RWPE2 (cell line): ENCODE results near the gene TAP1.

Experiments
- ATAC-seq: fragments of 200-7000 bp; cut with Tn5 transposase; 3 replicates; pipeline ENCODE4 v1.9.1; 2021; ENCODE audit warnings: low read depth
- DNase-seq: peaks from one replicate; pipeline ENCODE4 v3.0.0-alpha.2; 2020; ENCODE audit warnings: low spot score
- H3K27ac ChIP-seq: fragments of 450-650 bp; 2 replicates; pipeline ENCODE4 v1.5.1; 2017; ENCODE audit warnings: mild to moderate bottlenecking; ENCODE audit not compliant: poor library complexity, severe bottlenecking
- H3K27me3 ChIP-seq: fragments of 250-450 bp; sonication (Bioruptor Pico); 2 replicates; pipeline ENCODE4 v1.5.1; 2021; ENCODE audit warnings: mild to moderate bottlenecking, moderate library complexity; ENCODE audit not compliant: insufficient read depth, poor library complexity, severe bottlenecking
- H3K36me3 ChIP-seq: fragments of 250-450 bp; sonication (Bioruptor Pico); 2 replicates; pipeline ENCODE4 v1.5.1; 2020; ENCODE audit warnings: low read depth, mild to moderate bottlenecking, moderate library complexity
- H3K4me1 ChIP-seq: fragments of 250-450 bp; sonication (Bioruptor Pico); 2 replicates; pipeline ENCODE4 v1.5.1; 2021; ENCODE audit warnings: mild to moderate bottlenecking, moderate library complexity; ENCODE audit not compliant: insufficient read depth, poor library complexity, severe bottlenecking
- H3K4me3 ChIP-seq: fragments of 250-450 bp; sonication (Bioruptor Pico); 2 replicates; pipeline ENCODE4 v1.5.1; 2021; ENCODE audit warnings: mild to moderate bottlenecking, moderate library complexity; ENCODE audit not compliant: severe bottlenecking
- H3K9me3 ChIP-seq: fragments of 250-450 bp; sonication (Bioruptor Pico); 2 replicates; pipeline ENCODE4 v1.5.1; 2021; ENCODE audit warnings: mild to moderate bottlenecking, moderate library complexity; ENCODE audit not compliant: severe bottlenecking
- TF ChIP-seq, protein P1 (sequence below): fragments of 450-650 bp; IDR thresholded peaks from one replicate; pipeline ENCODE4 v1.5.1; 2017; ENCODE audit warnings: mild to moderate bottlenecking, moderate library complexity; ENCODE audit not compliant: poor library complexity, severe bottlenecking

The TAP1 gene

DNA sequence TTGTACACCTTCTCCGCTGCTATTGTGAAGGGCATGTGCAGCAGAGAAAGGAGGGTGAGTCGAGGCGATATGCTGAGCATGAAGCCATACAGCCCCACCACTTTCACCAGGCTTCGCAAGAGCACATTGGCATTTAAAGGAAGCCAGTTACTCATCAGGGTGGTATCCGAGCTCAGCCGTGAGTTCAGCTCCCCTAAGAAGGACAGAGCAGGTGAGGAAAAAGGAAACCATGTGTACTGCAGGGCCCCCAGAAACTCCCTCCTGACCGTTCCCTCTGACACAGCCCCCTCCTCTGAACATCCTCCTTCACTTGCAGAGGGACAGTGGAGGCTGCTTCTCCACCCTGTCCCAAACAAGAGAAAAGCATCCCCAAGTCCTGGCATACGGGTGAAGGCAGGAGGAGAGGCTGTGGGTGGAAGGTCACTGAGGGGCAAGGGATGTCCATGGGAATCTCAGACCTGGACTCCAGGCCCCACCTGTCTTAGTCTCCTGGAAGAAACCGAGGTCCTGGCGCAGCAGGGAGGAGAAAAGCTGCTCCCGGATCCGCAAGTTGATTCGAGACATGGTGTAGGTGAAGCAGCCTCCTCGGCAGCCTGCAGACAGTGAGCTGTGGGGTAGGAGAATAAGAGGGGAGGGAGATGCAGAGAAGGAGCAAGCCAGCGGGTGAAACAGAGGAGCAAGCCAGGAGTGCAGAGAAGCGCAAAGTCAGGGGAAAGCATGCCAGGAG, 18.2 kb downstream of the TAP1 start:
- H3K27ac ChIP-seq, result no peak overlapping the region
- H3K4me3 ChIP-seq, result no peak overlapping the region
- no peaks in the 10 kb centered on the region for H3K4me1 ChIP-seq
- ATAC-seq (no peak), DNase-seq (no peak)
- TF ChIP-seq, protein P1, sequence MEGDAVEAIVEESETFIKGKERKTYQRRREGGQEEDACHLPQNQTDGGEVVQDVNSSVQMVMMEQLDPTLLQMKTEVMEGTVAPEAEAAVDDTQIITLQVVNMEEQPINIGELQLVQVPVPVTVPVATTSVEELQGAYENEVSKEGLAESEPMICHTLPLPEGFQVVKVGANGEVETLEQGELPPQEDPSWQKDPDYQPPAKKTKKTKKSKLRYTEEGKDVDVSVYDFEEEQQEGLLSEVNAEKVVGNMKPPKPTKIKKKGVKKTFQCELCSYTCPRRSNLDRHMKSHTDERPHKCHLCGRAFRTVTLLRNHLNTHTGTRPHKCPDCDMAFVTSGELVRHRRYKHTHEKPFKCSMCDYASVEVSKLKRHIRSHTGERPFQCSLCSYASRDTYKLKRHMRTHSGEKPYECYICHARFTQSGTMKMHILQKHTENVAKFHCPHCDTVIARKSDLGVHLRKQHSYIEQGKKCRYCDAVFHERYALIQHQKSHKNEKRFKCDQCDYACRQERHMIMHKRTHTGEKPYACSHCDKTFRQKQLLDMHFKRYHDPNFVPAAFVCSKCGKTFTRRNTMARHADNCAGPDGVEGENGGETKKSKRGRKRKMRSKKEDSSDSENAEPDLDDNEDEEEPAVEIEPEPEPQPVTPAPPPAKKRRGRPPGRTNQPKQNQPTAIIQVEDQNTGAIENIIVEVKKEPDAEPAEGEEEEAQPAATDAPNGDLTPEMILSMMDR, result no peak
- H3K9me3 ChIP-seq, result no peaks in the 10 kb centered on the region
- no peaks in the 10 kb centered on the region for H3K27me3 ChIP-seq
- H3K36me3 ChIP-seq, result peaks cover 67% of the 10 kb centered on the region

- H3K9me3 ChIP-seq, result no peaks in the 10 kb centered on the region
- TF ChIP-seq, protein P1, result no peak
- ATAC-seq, result no peak
- no peaks in the 10 kb centered on the region for H3K27me3 ChIP-seq
- DNase-seq, result no peak
- no peaks in the 10 kb centered on the region for H3K4me1 ChIP-seq
- H3K36me3 ChIP-seq, result peaks cover 72% of the 10 kb centered on the region
- H3K27ac ChIP-seq, result no peak overlapping the region
- no peak overlapping the region for H3K4me3 ChIP-seq
Measured at GRCh38 chr6:32833664-32834063, 19.8 kb downstream of the TAP1 start.

- Histone ChIP-seq H3K4me1 (no peaks in the 10 kb centered on the region), H3K27ac (no peak overlapping the region), H3K27me3 (no peaks in the 10 kb centered on the region), H3K4me3 (no peak overlapping the region), H3K36me3 (peaks cover 72% of the 10 kb centered on the region), H3K9me3 (no peaks in the 10 kb centered on the region)
- DNase-seq (no peak), ATAC-seq (no peak)
- TF ChIP-seq, protein P1, result no peak
Measured at GRCh38 chr6:32832535-32832934, 21.0 kb downstream of the TAP1 start.

- Histone ChIP-seq H3K27me3 (no peaks in the 10 kb centered on the region), H3K36me3 (peaks cover 58% of the 10 kb centered on the region), H3K27ac (no peak overlapping the region), H3K9me3 (no peaks in the 10 kb centered on the region), H3K4me1 (no peaks in the 10 kb centered on the region), H3K4me3 (no peak overlapping the region)
- DNase-seq, result no peak
- ATAC-seq, result no peak
- TF ChIP-seq, protein P1, result no peak
Measured at GRCh38 chr6:32830936-32831335, 22.6 kb downstream of the TAP1 start.

GRCh38 chr6:32830017-32830416, 23.5 kb downstream of the TAP1 start:
- Histone ChIP-seq H3K27ac (no peak overlapping the region), H3K4me1 (no peaks in the 10 kb centered on the region), H3K27me3 (no peaks in the 10 kb centered on the region), H3K4me3 (no peak overlapping the region), H3K36me3 (peaks cover 50% of the 10 kb centered on the region), H3K9me3 (no peaks in the 10 kb centered on the region)
- TF ChIP-seq, protein P1, result no peak
- no peak for DNase-seq
- no peak for ATAC-seq
